Measurements from ENCODE around the gene PCBD1.

Gene PCBD1

DNA sequence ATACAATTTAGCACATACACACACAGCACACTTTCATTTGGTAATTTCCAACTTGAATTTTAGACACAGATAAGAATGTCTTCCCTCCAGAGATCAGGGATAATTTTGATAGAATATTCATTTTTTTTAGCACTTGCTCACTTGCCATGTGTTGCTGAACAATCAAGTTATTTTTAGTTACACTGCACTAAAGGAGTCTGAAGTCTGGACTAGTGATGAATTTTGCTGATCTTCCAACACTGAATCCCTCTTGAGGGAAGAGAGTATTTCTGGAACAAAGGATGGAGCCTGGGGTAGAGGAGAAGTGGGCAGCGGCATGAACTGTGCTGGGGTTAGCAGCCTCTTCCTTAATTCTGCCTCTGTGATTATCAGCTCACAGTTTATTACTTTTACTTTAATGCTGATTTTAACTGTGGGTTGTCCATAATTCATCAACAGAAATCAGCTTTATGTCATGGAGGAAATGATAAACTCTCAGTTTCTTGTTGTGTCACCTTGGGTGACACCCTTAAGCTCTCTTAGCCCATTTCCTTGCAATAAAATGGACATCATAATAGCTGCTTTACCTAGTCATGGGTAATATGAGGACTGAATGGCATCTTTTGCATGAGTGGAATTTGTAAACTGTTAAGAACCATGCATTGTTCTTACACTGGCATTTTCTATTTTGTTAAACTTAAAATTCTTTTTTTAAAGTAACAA is 40.6 kb downstream of the PCBD1 start:
- H3K27ac ChIP-seq = no peak overlapping the region
- TF ChIP-seq CTCF (IDR thresholded peaks at IDR 0.05) (no peak), ZFX (IDR thresholded peaks at IDR 0.05; ENCODE audit: borderline replicate concordance) (no peak)

- H3K27ac ChIP-seq = no peak overlapping the region
- no peak for TF ChIP-seq ZFX (IDR thresholded peaks at IDR 0.05; ENCODE audit: borderline replicate concordance)
Observed at GRCh38 chr10:70846795-70847194, 41.6 kb downstream of the PCBD1 start.

DNA sequence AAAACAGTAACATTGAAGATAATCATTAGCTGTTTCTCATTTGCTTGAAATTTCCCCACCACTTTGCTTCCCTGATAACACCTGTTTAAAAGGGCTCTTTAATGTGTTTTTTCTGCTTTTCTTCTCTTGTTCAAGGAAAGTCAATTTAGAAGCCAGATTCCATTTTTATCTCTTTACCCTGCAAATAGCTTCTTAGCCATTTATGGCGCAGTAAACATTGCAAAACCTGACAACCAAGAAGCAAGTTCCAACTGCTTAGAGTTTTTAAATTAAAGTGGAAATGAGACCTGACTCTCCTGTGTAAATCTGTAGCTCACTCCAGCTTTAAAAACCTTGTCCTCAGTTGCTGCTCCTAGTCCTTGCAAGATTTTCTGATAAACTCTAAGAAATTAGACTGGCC is 42.5 kb downstream of the PCBD1 start:
- TF ChIP-seq ZFX (IDR thresholded peaks at IDR 0.05; ENCODE audit: borderline replicate concordance) = no peak
- TF ChIP-seq CTCF (IDR thresholded peaks at IDR 0.05) = no peak
- no peak overlapping the region for H3K27ac ChIP-seq

DNA sequence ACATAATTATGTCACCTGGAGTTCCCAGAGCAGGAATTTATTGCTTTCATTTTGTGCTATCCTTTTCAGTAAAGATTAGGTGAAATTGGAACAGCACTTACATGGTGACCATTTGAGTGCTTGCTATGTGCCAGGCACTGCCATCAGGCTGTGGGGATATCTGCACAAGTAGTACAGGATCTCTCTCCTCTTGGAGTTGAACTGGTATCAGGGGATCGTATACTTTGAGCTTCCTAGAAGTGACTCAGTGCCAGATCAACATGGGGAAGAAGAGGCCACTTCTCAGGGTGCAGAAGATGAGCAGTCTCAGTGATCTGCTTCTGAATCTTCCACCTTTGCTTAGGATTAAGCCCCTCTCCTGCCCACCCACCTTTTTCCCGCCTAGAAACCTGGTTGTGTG is 43.1 kb downstream of the PCBD1 start:
- H3K27ac ChIP-seq = no peak overlapping the region
- TF ChIP-seq CTCF (IDR thresholded peaks at IDR 0.05) (no peak), ZFX (IDR thresholded peaks at IDR 0.05; ENCODE audit: borderline replicate concordance) (no peak)

DNA sequence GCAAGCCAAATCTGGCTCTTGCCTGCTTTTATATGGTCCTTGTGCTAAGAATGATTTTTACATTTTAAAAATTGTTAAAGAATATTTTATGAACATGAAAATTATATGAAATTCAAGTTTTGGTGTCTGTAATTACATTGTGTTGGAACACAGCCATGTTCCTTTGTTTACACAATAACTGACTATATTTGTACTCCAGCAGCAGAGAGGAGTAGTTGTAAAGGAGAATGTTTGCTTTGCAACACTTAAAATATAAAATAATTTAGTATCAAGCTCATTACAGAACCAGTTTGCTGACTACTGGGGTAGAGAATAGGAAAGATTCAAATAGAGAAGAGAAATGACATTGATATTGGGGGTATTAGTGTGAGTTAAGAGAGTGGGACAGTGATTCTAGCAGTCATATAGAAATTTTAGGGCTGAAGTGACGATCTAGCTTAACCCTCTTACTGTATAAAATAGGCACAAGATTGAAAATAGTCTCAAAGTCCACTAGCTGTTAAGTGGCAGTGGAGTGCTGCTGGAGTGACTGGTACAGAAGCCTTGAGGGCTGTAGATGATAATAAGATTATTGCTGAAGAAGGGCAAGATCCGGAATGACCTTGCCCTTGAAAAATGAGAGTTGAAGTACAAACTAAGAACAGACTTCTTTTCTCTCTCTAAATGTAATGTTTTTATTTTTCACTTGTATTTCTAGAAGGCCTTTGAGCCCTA is 44.4 kb downstream of the PCBD1 start:
- H3K27ac ChIP-seq = no peak overlapping the region
- TF ChIP-seq CTCF (IDR thresholded peaks at IDR 0.05) (no peak), ZFX (IDR thresholded peaks at IDR 0.05; ENCODE audit: borderline replicate concordance) (no peak)

DNA sequence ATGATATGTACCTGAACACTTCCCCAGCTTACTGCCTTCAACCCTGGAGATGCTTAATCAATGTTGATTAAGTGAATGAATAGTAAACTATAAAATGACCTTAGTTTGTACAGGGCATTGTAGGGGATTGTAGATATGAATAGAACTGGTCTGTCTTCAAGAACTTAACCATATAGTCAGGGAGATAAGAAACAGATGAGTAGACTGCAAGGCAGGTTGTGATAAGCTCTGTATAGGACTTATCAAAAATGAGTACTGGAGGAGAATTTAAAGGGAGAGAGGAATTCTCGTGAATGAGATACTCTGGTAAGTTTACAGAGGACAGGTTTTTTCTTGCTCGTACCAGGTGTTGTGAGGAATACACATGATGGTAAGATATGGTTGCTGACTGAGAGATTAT is 45.0 kb downstream of the PCBD1 start:
- TF ChIP-seq CTCF (IDR thresholded peaks at IDR 0.05) = no peak
- TF ChIP-seq ZFX (IDR thresholded peaks at IDR 0.05; ENCODE audit: borderline replicate concordance) = no peak
- H3K27ac ChIP-seq = no peak overlapping the region

- no peak overlapping the region for H3K27ac ChIP-seq
- TF ChIP-seq CTCF (IDR thresholded peaks at IDR 0.05) (no peak), ZFX (IDR thresholded peaks at IDR 0.05; ENCODE audit: borderline replicate concordance) (no peak)
Observed at GRCh38 chr10:70840836-70841235, 47.5 kb downstream of the PCBD1 start.

All from 22Rv1 (cell line).